HG03558 (cell line): Measurements from ENCODE around the gene C1orf167.

Source experiments
- ATAC-seq: cut with Tn5 transposase; IDR thresholded peaks from one replicate; pipeline ENCODE4 v1.9.1; 2021; ENCODE audit warnings: moderate number of reproducible peaks; ENCODE audit not compliant: unreplicated experiment; ENCODE audit errors: extremely low read depth

C1orf167 gene

GRCh38 chr1:11759791-11760190 lies 2.2 kb upstream of the C1orf167 start:
- ATAC-seq, result no peak

DNA sequence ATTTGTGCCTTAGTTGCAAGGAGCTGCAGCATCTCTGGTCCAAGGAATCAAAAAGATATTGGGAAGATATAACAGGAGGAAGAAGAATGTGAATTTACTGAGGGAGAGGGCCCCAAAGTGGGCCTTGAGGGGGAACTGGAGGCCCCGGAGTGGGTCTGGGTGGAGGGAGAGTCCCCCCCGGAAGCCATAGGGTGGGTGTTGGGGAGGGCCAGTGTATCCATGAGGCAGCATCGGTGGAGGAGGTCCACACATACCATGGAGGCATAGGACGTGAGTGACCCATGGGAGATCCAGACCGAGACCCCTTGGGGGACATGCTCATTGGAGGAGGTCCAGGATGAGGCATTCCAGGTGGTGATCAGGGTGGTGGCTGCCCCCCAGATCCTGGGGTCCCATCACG lies 708 bp upstream of the C1orf167 start:
- no peak for ATAC-seq

GRCh38 chr1:11764115-11764514 lies 2.1 kb downstream of the C1orf167 start:
- ATAC-seq, result no peak

DNA sequence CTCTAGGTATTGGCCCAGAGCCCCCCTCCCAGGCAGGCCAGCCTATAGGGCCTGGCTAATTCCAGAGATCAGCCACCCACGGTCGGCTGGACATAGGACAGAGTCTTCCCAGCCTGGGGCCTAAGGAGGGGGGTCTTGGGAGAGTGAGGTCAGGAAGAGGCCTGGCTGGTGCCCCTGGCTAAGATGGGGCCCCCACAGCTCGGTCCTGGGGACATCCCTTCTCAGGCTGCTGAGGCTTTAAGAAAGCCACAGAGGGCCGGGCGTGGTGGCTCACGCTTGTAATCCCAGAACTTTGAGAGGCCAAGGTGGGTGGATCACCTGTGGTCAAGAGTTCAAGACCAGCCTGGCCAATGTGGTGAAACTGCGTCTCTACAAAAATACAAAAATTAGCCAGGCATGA lies 2.5 kb downstream of the C1orf167 start:
- no peak for ATAC-seq

GRCh38 chr1:11765661-11766428 lies 3.9 kb downstream of the C1orf167 start:
- ATAC-seq, result no peak

- no peak for ATAC-seq
These were observed 4.4 kb downstream of the C1orf167 start for GRCh38 chr1:11766429-11766776.

- no peak for ATAC-seq
These were observed 6.1 kb downstream of the C1orf167 start for GRCh38 chr1:11767922-11768704.

DNA sequence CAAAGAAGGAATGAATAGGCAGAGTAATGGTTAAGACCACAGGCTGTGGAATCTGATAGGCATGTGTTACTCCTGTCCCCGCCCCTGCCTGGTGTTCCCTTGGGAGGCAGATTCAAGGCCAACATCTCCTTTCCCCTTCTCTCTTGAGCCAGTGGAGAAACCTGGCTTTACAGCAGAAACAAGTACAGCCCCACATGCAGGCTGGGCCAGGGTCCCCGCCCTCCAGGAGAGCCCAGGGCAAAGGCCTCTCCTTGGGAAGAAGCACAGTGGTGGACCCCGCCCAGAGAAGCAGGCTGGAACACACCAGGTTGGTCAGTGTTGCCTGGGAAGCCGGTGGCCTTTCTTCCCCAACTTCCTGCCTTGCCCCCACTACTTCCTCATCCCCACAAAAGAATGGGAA lies 6.8 kb downstream of the C1orf167 start:
- no peak for ATAC-seq

DNA sequence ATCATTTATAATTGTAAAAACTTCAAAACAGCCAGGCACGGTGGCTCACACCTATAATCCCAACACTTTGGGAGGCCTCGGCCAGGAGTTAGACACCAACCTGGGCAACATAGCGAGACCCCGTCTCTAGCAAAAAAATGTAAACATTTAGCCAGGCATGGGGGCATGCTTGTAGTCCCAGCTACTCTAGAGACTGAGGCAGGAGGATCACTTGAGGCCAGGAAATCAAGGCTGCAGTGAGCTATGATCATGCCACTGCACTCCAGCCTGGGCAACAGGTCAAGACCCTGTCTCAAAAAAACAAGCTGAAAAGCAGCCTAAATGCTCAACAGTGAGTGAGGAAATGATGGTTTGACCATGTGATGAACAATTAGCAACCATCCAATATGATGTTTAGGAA lies 7.3 kb downstream of the C1orf167 start:
- ATAC-seq, result no peak

GRCh38 chr1:11770011-11770410 lies 8.0 kb downstream of the C1orf167 start:
- no peak for ATAC-seq

GRCh38 chr1:11771481-11772043 lies 9.6 kb downstream of the C1orf167 start:
- no peak for ATAC-seq

DNA sequence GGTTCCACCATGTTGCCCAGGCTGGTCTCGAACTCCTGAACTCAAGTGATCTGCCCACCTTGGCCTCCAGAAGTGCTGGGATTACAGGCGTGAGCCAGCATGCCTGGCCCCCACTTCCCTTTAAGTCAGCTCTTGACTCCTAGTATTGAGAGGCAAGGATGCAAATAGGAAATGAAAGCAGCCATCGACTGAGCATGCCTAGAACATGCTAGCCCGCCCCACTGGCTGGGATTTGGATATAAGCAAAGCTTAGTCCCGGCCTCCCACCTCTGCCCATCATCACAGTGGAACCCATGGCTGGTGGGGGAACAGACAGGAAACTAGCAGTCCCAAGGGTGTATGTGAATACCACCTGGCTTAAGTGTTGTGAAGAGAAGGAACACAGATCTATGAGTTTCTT lies 10.5 kb downstream of the C1orf167 start:
- no peak for ATAC-seq

DNA sequence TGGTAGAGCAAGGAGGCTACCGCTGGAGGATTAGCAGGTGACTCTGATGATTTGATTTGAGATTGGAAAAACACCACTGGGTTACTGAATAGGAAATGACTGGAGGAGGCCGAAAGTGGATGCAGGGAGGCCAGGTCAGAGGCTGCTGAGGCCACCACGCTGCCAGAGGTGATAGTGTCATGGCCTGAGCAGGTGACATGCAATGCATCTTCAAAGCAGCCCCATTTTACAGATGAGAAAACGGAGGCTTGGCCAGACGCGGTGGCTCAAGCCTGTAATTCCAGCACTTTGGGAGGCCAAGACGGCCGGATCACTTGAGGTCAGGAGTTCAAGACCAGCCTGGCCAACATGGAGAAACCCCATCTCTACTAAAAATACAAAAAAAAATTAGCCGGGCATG lies 12.8 kb downstream of the C1orf167 start:
- no peak for ATAC-seq

- no peak for ATAC-seq
These were observed 15.8 kb downstream of the C1orf167 start for GRCh38 chr1:11777658-11778322.

DNA sequence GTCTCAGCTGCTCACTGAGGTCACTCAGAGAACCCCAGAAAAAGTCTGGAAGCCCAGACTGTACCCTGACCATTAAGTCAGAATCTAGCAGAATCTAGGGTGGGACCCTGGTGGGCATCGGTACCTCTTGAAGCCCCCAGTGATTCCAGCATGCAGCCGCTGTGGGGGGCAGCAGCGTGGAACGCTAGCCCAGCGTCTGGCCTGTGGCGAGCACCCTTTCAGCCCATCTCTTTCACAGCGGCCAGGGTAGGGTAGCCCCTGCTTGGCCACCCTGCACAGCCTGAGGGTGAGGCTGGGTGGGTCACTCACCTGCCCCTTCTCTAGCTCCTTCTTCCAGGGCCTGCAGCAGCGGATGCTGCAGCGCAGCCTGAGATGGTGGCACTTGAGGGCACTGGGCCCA lies 16.3 kb downstream of the C1orf167 start:
- ATAC-seq, result no peak

DNA sequence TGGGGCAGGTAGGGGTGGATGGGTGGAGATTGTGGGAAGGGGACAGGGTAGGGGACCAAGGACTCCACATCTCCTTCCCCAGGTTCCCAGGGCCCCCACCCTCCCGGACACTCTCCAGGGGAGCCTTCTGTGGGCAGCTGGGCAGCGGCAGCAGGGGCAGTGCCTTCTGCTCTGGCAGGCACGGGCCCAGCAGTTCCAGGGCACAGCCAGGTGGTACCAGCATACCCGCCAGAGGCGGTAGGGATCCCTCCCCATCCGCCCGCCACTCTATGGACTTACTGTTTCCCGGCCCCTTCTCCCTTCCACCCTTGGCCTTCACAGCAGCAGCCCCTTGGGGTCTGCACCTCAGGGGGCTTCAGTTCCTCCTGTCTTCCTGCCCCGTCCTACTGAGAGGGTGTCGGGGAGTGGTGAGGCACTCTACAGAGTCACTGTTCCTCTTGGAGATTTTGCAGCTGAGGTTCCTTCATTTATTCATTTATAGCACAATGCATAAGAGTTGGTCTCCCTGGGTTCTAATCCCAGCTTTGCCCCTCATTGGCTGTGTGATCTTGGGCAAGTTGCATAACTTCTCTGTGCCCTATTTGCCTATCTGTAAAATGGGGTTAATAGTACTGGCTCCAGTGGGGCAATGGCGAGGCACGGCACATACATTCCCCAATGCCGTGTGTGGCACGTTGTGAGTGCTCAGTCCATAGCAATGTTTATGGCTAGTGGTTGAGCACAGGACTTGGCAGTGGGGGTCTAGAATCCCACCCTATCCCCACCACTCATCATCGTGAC lies 17.0 kb downstream of the C1orf167 start:
- ATAC-seq, result no peak

GRCh38 chr1:11779715-11780379 lies 17.9 kb downstream of the C1orf167 start:
- no peak for ATAC-seq

- ATAC-seq, result no peak
These were observed 18.6 kb downstream of the C1orf167 start for GRCh38 chr1:11780380-11781147.

DNA sequence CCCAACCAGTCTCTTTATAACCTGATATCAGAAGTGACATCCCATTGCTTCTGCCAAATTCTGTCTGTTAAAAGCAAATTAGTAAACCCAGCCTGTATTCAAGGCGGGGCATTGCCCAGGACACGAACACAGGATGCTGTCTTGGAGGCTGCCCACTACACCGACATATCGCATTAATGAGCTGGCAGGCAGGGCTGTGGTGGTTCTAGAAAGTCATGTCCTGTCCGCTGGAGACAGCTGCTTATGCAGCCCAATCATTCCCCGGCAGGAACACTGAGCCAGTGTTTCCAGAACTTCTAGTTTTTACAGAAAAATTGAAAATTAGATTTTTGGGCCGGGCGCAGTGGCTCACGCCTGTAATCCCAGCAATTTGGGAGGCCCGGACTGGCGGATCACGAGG lies 19.3 kb downstream of the C1orf167 start:
- no peak for ATAC-seq
